Activated CD8-positive, alpha-beta T cell treated with anti-CD3 and anti-CD28 coated beads for 36 hours (primary cell): ENCODE data around the gene MGAT5B. TPM values are rescaled to one million over a fixed set of nuclear protein-coding genes. Genes with fewer than 3 reads are reported as not detected.

Source experiments
- ATAC-seq: fragments of 200-7000 bp; cut with Tn5 transposase; one replicate; pipeline ENCODE4 v1.10.0; 2021; ENCODE audit warnings: mild to moderate bottlenecking, moderate library complexity
- CTCF ChIA-PET: fragments of 350-600 bp; sonication (Branson Sonifier 250); formaldehyde crosslinking; loops from one replicate; lab custom pipeline; 2021; ENCODE audit warnings: antibody characterized with exemption; lab: Charles Lee
- POLR2A ChIA-PET: fragments of 350-600 bp; sonication (Branson Sonifier 250); formaldehyde crosslinking; loops from one replicate; lab custom pipeline; 2021; ENCODE audit warnings: antibody characterized with exemption; lab: Charles Lee
- DNase-seq: peaks from one replicate; pipeline ENCODE4 v3.0.0-alpha.2; 2020
- H3K27ac Mint-ChIP-seq: one replicate; pipeline ENCODE4 v1.8.0; 2021; ENCODE audit warnings: mild to moderate bottlenecking, mixed read lengths
- H3K27me3 Mint-ChIP-seq: one replicate; pipeline ENCODE4 v1.8.0; 2021; ENCODE audit warnings: mixed read lengths
- H3K36me3 Mint-ChIP-seq: one replicate; pipeline ENCODE4 v1.8.0; 2021; ENCODE audit warnings: low read depth, mixed read lengths
- H3K4me1 Mint-ChIP-seq: one replicate; pipeline ENCODE4 v1.8.0; 2021; ENCODE audit warnings: low read depth, mixed read lengths
- H3K4me3 Mint-ChIP-seq: one replicate; pipeline ENCODE4 v1.8.0; 2021; ENCODE audit warnings: mild to moderate bottlenecking, moderate library complexity, mixed read lengths
- H3K9me3 Mint-ChIP-seq: one replicate; pipeline ENCODE4 v1.8.0; 2021; ENCODE audit warnings: mixed read lengths
- CTCF ChIP-seq: fragments of 200-600 bp; IDR thresholded peaks from one replicate; pipeline ENCODE4 v1.8.0; 2022; ENCODE audit warnings: antibody characterized with exemption, mild to moderate bottlenecking
- intact Hi-C: fragments of 100-400 bp; cut with micrococcal nuclease; formaldehyde crosslinking; loops from one replicate; pipeline ENCODE4 v1.10.0; 2022
- total RNA-seq, 2 experiments: library from RNA; stranded (reverse); gene quantifications; one replicate each; pipeline ENCODE4 v1.2.3, GENCODE V29; 2021

The MGAT5B gene
- total RNA-seq, 2 experiments from 2014 or later, result not detected

- intact Hi-C loops, result no loop called here
- ChIA-PET CTCF (no interaction called here), POLR2A (interaction anchor here (1.4 kb wide), 1 partner anchor 9 kb away, joined by 3 read pairs; no protein-coding TSS in a partner anchor)
- Mint-ChIP-seq H3K4me3 (no peak overlapping the region), H3K4me1 (peaks cover 26% of the 10 kb centered on the region), H3K27me3 (no peaks in the 10 kb centered on the region), H3K27ac (no peak overlapping the region), H3K36me3 (no peaks in the 10 kb centered on the region), H3K9me3 (no peaks in the 10 kb centered on the region)
- DNase-seq, result no peak
- no peak for TF ChIP-seq CTCF
- no peak for ATAC-seq
Observed at GRCh38 chr17:76992891-76993290, 124.7 kb downstream of the MGAT5B start.

- H3K27ac Mint-ChIP-seq, result no peak overlapping the region
- DNase-seq, result no peak
- H3K36me3 Mint-ChIP-seq, result no peaks in the 10 kb centered on the region
- CTCF ChIA-PET, result no interaction called here
- intact Hi-C loops, result no loop called here
- H3K9me3 Mint-ChIP-seq, result no peaks in the 10 kb centered on the region
- ATAC-seq, result no peak
- peaks cover 34% of the 10 kb centered on the region for H3K4me1 Mint-ChIP-seq
- H3K27me3 Mint-ChIP-seq, result no peaks in the 10 kb centered on the region
- POLR2A ChIA-PET, result no interaction called here
- TF ChIP-seq CTCF, result no peak
- no peak overlapping the region for H3K4me3 Mint-ChIP-seq
Observed at GRCh38 chr17:76993651-76994050, 125.4 kb downstream of the MGAT5B start.

- H3K4me3 Mint-ChIP-seq, result no peak overlapping the region
- H3K4me1 Mint-ChIP-seq, result peaks cover 38% of the 10 kb centered on the region
- CTCF ChIA-PET, result no interaction called here
- no peaks in the 10 kb centered on the region for H3K27me3 Mint-ChIP-seq
- H3K27ac Mint-ChIP-seq, result no peak overlapping the region
- intact Hi-C loops, result no loop called here
- no peak for TF ChIP-seq CTCF
- ATAC-seq (no peak), DNase-seq (no peak)
- POLR2A ChIA-PET, result no interaction called here
- no peaks in the 10 kb centered on the region for H3K36me3 Mint-ChIP-seq
- no peaks in the 10 kb centered on the region for H3K9me3 Mint-ChIP-seq
Observed at GRCh38 chr17:76994237-76994637, 126.0 kb downstream of the MGAT5B start.

- intact Hi-C loops, result no loop called here
- no peak for TF ChIP-seq CTCF
- no peaks in the 10 kb centered on the region for H3K36me3 Mint-ChIP-seq
- no peak for DNase-seq
- no peaks in the 10 kb centered on the region for H3K27me3 Mint-ChIP-seq
- POLR2A ChIA-PET, result interaction anchor here (1.1 kb wide), 1 partner anchor 132 kb away, joined by 4 read pairs; no protein-coding TSS in a partner anchor
- CTCF ChIA-PET, result interaction anchor here (0.8 to 1.5 kb wide), 3 partner anchors 16 to 71 kb away, joined by 3 to 5 read pairs (median 4); no protein-coding TSS in a partner anchor
- H3K27ac Mint-ChIP-seq, result no peak overlapping the region
- H3K4me3 Mint-ChIP-seq, result no peak overlapping the region
- H3K4me1 Mint-ChIP-seq, result peaks cover 44% of the 10 kb centered on the region
- no peak for ATAC-seq
- no peaks in the 10 kb centered on the region for H3K9me3 Mint-ChIP-seq
Observed at GRCh38 chr17:76995387-76996105, 127.3 kb downstream of the MGAT5B start.
